GM12864 (cell line): ENCODE measurements around the gene PHKB.

ENCODE experiments used
- DNase-seq: peaks from one replicate; pipeline ENCODE4 v3.0.0-alpha.2; 2011; ENCODE audit warnings: low read depth
- H3K4me3 ChIP-seq: 2 replicates; pipeline ENCODE4 v1.5.1; 2011; ENCODE audit warnings: mild to moderate bottlenecking, low read depth, low read length, control low read depth
- CTCF ChIP-seq: IDR thresholded peaks from 2 replicates; pipeline ENCODE4 v1.5.1; 2011; ENCODE audit warnings: low read depth, mild to moderate bottlenecking, moderate library complexity, low read length, control low read depth, inconsistent platforms; ENCODE audit errors: missing control alignments

The PHKB gene

GRCh38 chr16:47657032-47657431 lies 195.9 kb downstream of the PHKB start:
- DNase-seq, result no peak
- no peak for TF ChIP-seq CTCF
- no peak overlapping the region for H3K4me3 ChIP-seq

- TF ChIP-seq CTCF, result no peak
- DNase-seq, result no peak
- no peak overlapping the region for H3K4me3 ChIP-seq
Measured at GRCh38 chr16:47657977-47658376, 196.8 kb downstream of the PHKB start.

GRCh38 chr16:47660540-47660939 lies 199.4 kb downstream of the PHKB start:
- no peak for DNase-seq
- TF ChIP-seq CTCF, result no peak
- no peak overlapping the region for H3K4me3 ChIP-seq

GRCh38 chr16:47664653-47665325 lies 203.7 kb downstream of the PHKB start:
- no peak for DNase-seq
- no peak for TF ChIP-seq CTCF
- no peak overlapping the region for H3K4me3 ChIP-seq

- H3K4me3 ChIP-seq, result no peak overlapping the region
- no peak for TF ChIP-seq CTCF
- no peak for DNase-seq
Measured at GRCh38 chr16:47666434-47666833, 205.3 kb downstream of the PHKB start.

- no peak for DNase-seq
- no peak for TF ChIP-seq CTCF
- H3K4me3 ChIP-seq, result no peak overlapping the region
Measured at GRCh38 chr16:47667956-47668355, 206.8 kb downstream of the PHKB start.

- no peak overlapping the region for H3K4me3 ChIP-seq
- TF ChIP-seq CTCF, result no peak
- no peak for DNase-seq
Measured at GRCh38 chr16:47672475-47672874, 211.3 kb downstream of the PHKB start.
